ENCODE results near the gene PLXNC1. TPM values are rescaled to one million over a fixed set of nuclear protein-coding genes. Genes with fewer than 3 reads are reported as not detected.
A peak's percentile ranks its signal among the peaks of the same experiment; 100 is the strongest.

PLXNC1 gene
- total RNA-seq, 2 experiments from 2014 or later = 40.6 to 44.3 TPM

- POLR2A ChIA-PET = interaction anchor here (0.5 kb wide), 1 partner anchor 36 kb away, joined by 3 read pairs; no protein-coding TSS in a partner anchor
- Mint-ChIP-seq H3K36me3 (peaks cover 41% of the 10 kb centered on the region), H3K9me3 (no peaks in the 10 kb centered on the region), H3K4me3 (no peak overlapping the region), H3K27ac (no peak overlapping the region), H3K4me1 (peaks cover 41% of the 10 kb centered on the region), H3K27me3 (no peaks in the 10 kb centered on the region)
- DNase-seq (no peak), ATAC-seq (ENCODE audit: low read depth) (no peak)
Measured at GRCh38 chr12:94169966-94170689, 21.8 kb downstream of the PLXNC1 start.

- DNase-seq = no peak
- Mint-ChIP-seq H3K27ac (no peak overlapping the region), H3K36me3 (peaks cover 44% of the 10 kb centered on the region), H3K9me3 (no peaks in the 10 kb centered on the region), H3K4me3 (no peak overlapping the region), H3K4me1 (peaks cover 49% of the 10 kb centered on the region), H3K27me3 (no peaks in the 10 kb centered on the region)
- no peak for ATAC-seq (ENCODE audit: low read depth)
- POLR2A ChIA-PET = no interaction called here
Measured at GRCh38 chr12:94170690-94171594, 22.6 kb downstream of the PLXNC1 start.

GRCh38 chr12:94171595-94171930, 23.2 kb downstream of the PLXNC1 start:
- POLR2A ChIA-PET = no interaction called here
- Mint-ChIP-seq H3K4me3 (no peak overlapping the region), H3K4me1 (peaks cover 54% of the 10 kb centered on the region), H3K9me3 (no peaks in the 10 kb centered on the region), H3K27ac (no peak overlapping the region), H3K27me3 (no peaks in the 10 kb centered on the region), H3K36me3 (peaks cover 44% of the 10 kb centered on the region)
- ATAC-seq (ENCODE audit: low read depth) (no peak), DNase-seq (no peak)

GRCh38 chr12:94172031-94172430, 23.7 kb downstream of the PLXNC1 start:
- Mint-ChIP-seq H3K27ac (no peak overlapping the region), H3K27me3 (no peaks in the 10 kb centered on the region), H3K4me1 (peaks cover 54% of the 10 kb centered on the region), H3K36me3 (peaks cover 44% of the 10 kb centered on the region), H3K4me3 (no peak overlapping the region), H3K9me3 (no peaks in the 10 kb centered on the region)
- ATAC-seq (ENCODE audit: low read depth) (no peak), DNase-seq (no peak)
- POLR2A ChIA-PET = no interaction called here

- H3K27ac Mint-ChIP-seq = no peak overlapping the region
- H3K4me1 Mint-ChIP-seq = peaks cover 54% of the 10 kb centered on the region
- peaks cover 5% of the 10 kb centered on the region for H3K9me3 Mint-ChIP-seq
- POLR2A ChIA-PET = no interaction called here
- no peak for ATAC-seq (ENCODE audit: low read depth)
- no peak for DNase-seq
- no peaks in the 10 kb centered on the region for H3K27me3 Mint-ChIP-seq
- no peak overlapping the region for H3K4me3 Mint-ChIP-seq
- peaks cover 49% of the 10 kb centered on the region for H3K36me3 Mint-ChIP-seq
Measured at GRCh38 chr12:94172973-94173372, 24.6 kb downstream of the PLXNC1 start.

GRCh38 chr12:94173660-94174265, 25.4 kb downstream of the PLXNC1 start:
- Mint-ChIP-seq H3K27ac (peak overlapping the region; percentile 47), H3K4me1 (peaks cover 53% of the 10 kb centered on the region), H3K36me3 (peaks cover 52% of the 10 kb centered on the region), H3K9me3 (peaks cover 10% of the 10 kb centered on the region), H3K27me3 (peaks cover 2% of the 10 kb centered on the region), H3K4me3 (peak overlapping the region; percentile 75)
- ATAC-seq (ENCODE audit: low read depth) = no peak
- no peak for DNase-seq
- POLR2A ChIA-PET = interaction anchor here (1.0 to 3.0 kb wide), 6 partner anchors 16 to 35 kb away, joined by 3 to 9 read pairs (median 4); no protein-coding TSS in a partner anchor

GRCh38 chr12:94174576-94174975, 26.2 kb downstream of the PLXNC1 start:
- H3K4me1 Mint-ChIP-seq = peaks cover 50% of the 10 kb centered on the region
- peak; percentile 59 for DNase-seq
- peak overlapping the region; percentile 75 for H3K4me3 Mint-ChIP-seq
- peaks cover 10% of the 10 kb centered on the region for H3K9me3 Mint-ChIP-seq
- H3K27me3 Mint-ChIP-seq = peaks cover 2% of the 10 kb centered on the region
- H3K36me3 Mint-ChIP-seq = peaks cover 55% of the 10 kb centered on the region
- peak; percentile 72 for ATAC-seq (ENCODE audit: low read depth)
- H3K27ac Mint-ChIP-seq = peak overlapping the region; percentile 47
- POLR2A ChIA-PET = interaction anchor here (1.0 to 3.0 kb wide), 6 partner anchors 15 to 34 kb away, joined by 3 to 9 read pairs (median 4); no protein-coding TSS in a partner anchor

- peaks cover 2% of the 10 kb centered on the region for H3K27me3 Mint-ChIP-seq
- POLR2A ChIA-PET = interaction anchor here (3.0 kb wide), 1 partner anchor 30 kb away, joined by 9 read pairs; no protein-coding TSS in a partner anchor
- peak; percentile 20 for ATAC-seq (ENCODE audit: low read depth)
- H3K9me3 Mint-ChIP-seq = peaks cover 10% of the 10 kb centered on the region
- peaks cover 55% of the 10 kb centered on the region for H3K36me3 Mint-ChIP-seq
- H3K4me1 Mint-ChIP-seq = peaks cover 48% of the 10 kb centered on the region
- no peak for DNase-seq
- peak overlapping the region; percentile 1 for H3K27ac Mint-ChIP-seq
- H3K4me3 Mint-ChIP-seq = peak overlapping the region; percentile 29
Measured at GRCh38 chr12:94175763-94176668, 27.6 kb downstream of the PLXNC1 start.

- peaks cover 44% of the 10 kb centered on the region for H3K4me1 Mint-ChIP-seq
- POLR2A ChIA-PET = no interaction called here
- no peak overlapping the region for H3K27ac Mint-ChIP-seq
Measured at GRCh38 chr12:94178054-94178453, 29.7 kb downstream of the PLXNC1 start.

GRCh38 chr12:94178882-94179281, 30.5 kb downstream of the PLXNC1 start:
- no peak overlapping the region for H3K27ac Mint-ChIP-seq

More at GRCh38 chr12:94178054-94178453, 29.7 kb downstream of the PLXNC1 start:
- Mint-ChIP-seq H3K4me3 (no peak overlapping the region), H3K9me3 (peaks cover 10% of the 10 kb centered on the region), H3K27me3 (peaks cover 2% of the 10 kb centered on the region), H3K36me3 (peaks cover 52% of the 10 kb centered on the region)
- DNase-seq (no peak), ATAC-seq (ENCODE audit: low read depth) (no peak)

GRCh38 chr12:94179723-94180122, 31.3 kb downstream of the PLXNC1 start:
- peaks cover 31% of the 10 kb centered on the region for H3K4me1 Mint-ChIP-seq
- peaks cover 10% of the 10 kb centered on the region for H3K9me3 Mint-ChIP-seq
- POLR2A ChIA-PET = interaction anchor here (0.6 kb wide), 1 partner anchor 33 kb away, joined by 3 read pairs; no protein-coding TSS in a partner anchor
- H3K27me3 Mint-ChIP-seq = peaks cover 2% of the 10 kb centered on the region
- DNase-seq = no peak
- H3K27ac Mint-ChIP-seq = no peak overlapping the region
- ATAC-seq (ENCODE audit: low read depth) = no peak
- peaks cover 56% of the 10 kb centered on the region for H3K36me3 Mint-ChIP-seq
- H3K4me3 Mint-ChIP-seq = no peak overlapping the region

More at GRCh38 chr12:94178882-94179281, 30.5 kb downstream of the PLXNC1 start:
- no peak for ATAC-seq (ENCODE audit: low read depth)
- DNase-seq = no peak
- H3K4me3 Mint-ChIP-seq = no peak overlapping the region
- peaks cover 38% of the 10 kb centered on the region for H3K4me1 Mint-ChIP-seq
- POLR2A ChIA-PET = no interaction called here
- H3K27me3 Mint-ChIP-seq = peaks cover 2% of the 10 kb centered on the region
- peaks cover 10% of the 10 kb centered on the region for H3K9me3 Mint-ChIP-seq
- H3K36me3 Mint-ChIP-seq = peaks cover 56% of the 10 kb centered on the region

GRCh38 chr12:94180558-94181296, 32.4 kb downstream of the PLXNC1 start:
- Mint-ChIP-seq H3K9me3 (peaks cover 10% of the 10 kb centered on the region), H3K4me1 (peaks cover 27% of the 10 kb centered on the region), H3K27me3 (peaks cover 2% of the 10 kb centered on the region), H3K27ac (no peak overlapping the region), H3K36me3 (peaks cover 56% of the 10 kb centered on the region), H3K4me3 (no peak overlapping the region)
- POLR2A ChIA-PET = no interaction called here
- ATAC-seq (ENCODE audit: low read depth) (no peak), DNase-seq (no peak)

All from activated naive CD8-positive, alpha-beta T cell treated with anti-CD3 and anti-CD28 coated beads, Interleukin-2, amount 10 ng/mL, durations not matched to agents 7 days and 5 days (primary cell).